ENCODE data around the gene WDFY4. TPM values are rescaled to one million over a fixed set of nuclear protein-coding genes. Genes with fewer than 3 reads are reported as not detected.

The WDFY4 gene
- polyA plus RNA-seq, 1 donor (not counting 4 experiments of a cell fraction or from before 2014, with no cell fraction given) = 0.04 TPM

DNA sequence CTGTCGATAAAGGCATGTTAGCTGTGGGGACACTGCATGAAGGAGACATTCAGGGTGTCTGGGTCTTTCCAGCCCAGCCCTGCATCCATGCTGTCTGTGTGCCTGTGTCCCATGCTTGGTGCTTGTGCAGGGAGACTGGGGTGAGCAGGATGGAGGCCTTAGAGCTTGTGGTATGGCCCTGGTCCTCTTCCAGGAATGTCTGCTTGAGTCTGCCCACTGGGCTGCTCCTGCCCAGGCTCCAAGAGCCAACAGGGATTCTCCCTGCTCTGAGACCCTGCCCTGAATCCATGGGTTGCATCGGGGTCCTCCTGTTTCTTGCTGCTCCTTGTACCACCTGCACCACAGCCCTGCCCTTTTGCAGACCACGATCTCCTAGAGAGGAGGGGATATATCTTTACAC is 48.4 kb upstream of the WDFY4 start:
- dilution Hi-C loops (cut with MboI; ENCODE audit: extremely low pct_ligation_motif_present, low sequenced_read_pairs) = no loop called here

GRCh38 chr10:48636901-48637300 is 47.8 kb upstream of the WDFY4 start:
- no peak overlapping the region for H3K9ac ChIP-seq (ENCODE audit: control insufficient read depth, extremely low read depth, insufficient read depth, low read length)
- no peak for FAIRE-seq
- no peaks in the 10 kb centered on the region for H3K9me3 ChIP-seq (ENCODE audit: control insufficient read depth, low read depth, low read length)
- H3K4me3 ChIP-seq (ENCODE audit: control insufficient read depth in 2 of 3, extremely low read depth in 1 of 3, insufficient read depth in 2 of 3, low read depth in 1 of 3, low read length in 3 of 3) = no peak overlapping the region
- H3K9me1 ChIP-seq (ENCODE audit: control insufficient read depth, extremely low read depth, insufficient read depth, low read length) = no peaks in the 10 kb centered on the region
- no peaks in the 10 kb centered on the region for H3K79me2 ChIP-seq (ENCODE audit: control insufficient read depth, insufficient read depth, low read length)
- TF ChIP-seq, protein P1, sequence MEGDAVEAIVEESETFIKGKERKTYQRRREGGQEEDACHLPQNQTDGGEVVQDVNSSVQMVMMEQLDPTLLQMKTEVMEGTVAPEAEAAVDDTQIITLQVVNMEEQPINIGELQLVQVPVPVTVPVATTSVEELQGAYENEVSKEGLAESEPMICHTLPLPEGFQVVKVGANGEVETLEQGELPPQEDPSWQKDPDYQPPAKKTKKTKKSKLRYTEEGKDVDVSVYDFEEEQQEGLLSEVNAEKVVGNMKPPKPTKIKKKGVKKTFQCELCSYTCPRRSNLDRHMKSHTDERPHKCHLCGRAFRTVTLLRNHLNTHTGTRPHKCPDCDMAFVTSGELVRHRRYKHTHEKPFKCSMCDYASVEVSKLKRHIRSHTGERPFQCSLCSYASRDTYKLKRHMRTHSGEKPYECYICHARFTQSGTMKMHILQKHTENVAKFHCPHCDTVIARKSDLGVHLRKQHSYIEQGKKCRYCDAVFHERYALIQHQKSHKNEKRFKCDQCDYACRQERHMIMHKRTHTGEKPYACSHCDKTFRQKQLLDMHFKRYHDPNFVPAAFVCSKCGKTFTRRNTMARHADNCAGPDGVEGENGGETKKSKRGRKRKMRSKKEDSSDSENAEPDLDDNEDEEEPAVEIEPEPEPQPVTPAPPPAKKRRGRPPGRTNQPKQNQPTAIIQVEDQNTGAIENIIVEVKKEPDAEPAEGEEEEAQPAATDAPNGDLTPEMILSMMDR (optimal IDR thresholded peaks at IDR 0.05 in 1 of 3, IDR thresholded peaks at IDR 0.05 in 1 of 3, conservative IDR thresholded peaks at IDR 0.05 in 1 of 3; ENCODE audit: extremely low read depth in 1 of 3, insufficient read depth in 2 of 3, low read length in 3 of 3) = no peak
- no peak for TF ChIP-seq EZH2 (IDR thresholded peaks at IDR 0.05; ENCODE audit: low read length)
- dilution Hi-C loops (cut with MboI; ENCODE audit: extremely low pct_ligation_motif_present, low sequenced_read_pairs) = no loop called here
- no peak overlapping the region for H3K27ac ChIP-seq (ENCODE audit: control insufficient read depth, insufficient read depth, low read length)
- DNase-seq (ENCODE audit: low read depth, low spot score) = no peak
- H2AFZ ChIP-seq (ENCODE audit: control insufficient read depth, low read length) = no peak overlapping the region
- H3K4me1 ChIP-seq (ENCODE audit: control insufficient read depth, extremely low read depth, insufficient read depth, low read length) = no peaks in the 10 kb centered on the region
- no peaks in the 10 kb centered on the region for H3K36me3 ChIP-seq (ENCODE audit: control insufficient read depth in 2 of 2, extremely low read depth in 1 of 2, insufficient read depth in 2 of 2, low read length in 2 of 2)
- no peak overlapping the region for H3K4me2 ChIP-seq (ENCODE audit: control insufficient read depth, extremely low read depth, insufficient read depth, low read depth, low read length)
- H3K27me3 ChIP-seq (ENCODE audit: control insufficient read depth, extremely low read depth, insufficient read depth, low read length) = peaks cover 10% of the 10 kb centered on the region
- H4K20me1 ChIP-seq (ENCODE audit: control insufficient read depth, extremely low read depth, insufficient read depth, low read length) = no peaks in the 10 kb centered on the region

More for the DNA sequence above, 48.4 kb upstream of the WDFY4 start:
- Histone ChIP-seq H3K79me2 (ENCODE audit: control insufficient read depth, insufficient read depth, low read length) (no peaks in the 10 kb centered on the region), H3K9me1 (ENCODE audit: control insufficient read depth, extremely low read depth, insufficient read depth, low read length) (no peaks in the 10 kb centered on the region), H3K4me1 (ENCODE audit: control insufficient read depth, extremely low read depth, insufficient read depth, low read length) (no peaks in the 10 kb centered on the region), H3K9ac (ENCODE audit: control insufficient read depth, extremely low read depth, insufficient read depth, low read length) (no peak overlapping the region), H2AFZ (ENCODE audit: control insufficient read depth, low read length) (no peak overlapping the region), H4K20me1 (ENCODE audit: control insufficient read depth, extremely low read depth, insufficient read depth, low read length) (no peaks in the 10 kb centered on the region), H3K27ac (ENCODE audit: control insufficient read depth, insufficient read depth, low read length) (no peak overlapping the region), H3K27me3 (ENCODE audit: control insufficient read depth, extremely low read depth, insufficient read depth, low read length) (peaks cover 10% of the 10 kb centered on the region), H3K36me3 (ENCODE audit: control insufficient read depth in 2 of 2, extremely low read depth in 1 of 2, insufficient read depth in 2 of 2, low read length in 2 of 2) (no peaks in the 10 kb centered on the region), H3K4me3 (ENCODE audit: control insufficient read depth in 2 of 3, extremely low read depth in 1 of 3, insufficient read depth in 2 of 3, low read depth in 1 of 3, low read length in 3 of 3) (no peak overlapping the region), H3K4me2 (ENCODE audit: control insufficient read depth, extremely low read depth, insufficient read depth, low read depth, low read length) (no peak overlapping the region), H3K9me3 (ENCODE audit: control insufficient read depth, low read depth, low read length) (no peaks in the 10 kb centered on the region)
- DNase-seq (ENCODE audit: low read depth, low spot score) = no peak
- TF ChIP-seq, protein P1 (optimal IDR thresholded peaks at IDR 0.05 in 1 of 3, IDR thresholded peaks at IDR 0.05 in 1 of 3, conservative IDR thresholded peaks at IDR 0.05 in 1 of 3; ENCODE audit: extremely low read depth in 1 of 3, insufficient read depth in 2 of 3, low read length in 3 of 3) = no peak
- TF ChIP-seq EZH2 (IDR thresholded peaks at IDR 0.05; ENCODE audit: low read length) = no peak
- FAIRE-seq = no peak

Data from keratinocyte (primary cell).